Measurements from ENCODE around the gene USHBP1. TPM values are rescaled to one million over a fixed set of nuclear protein-coding genes. Genes with fewer than 3 reads are reported as not detected.

The USHBP1 gene
- total RNA-seq, 4 donors from 2014 or later: 0.70 to 4.8 (median 0.73) TPM; not detected in 1

DNA sequence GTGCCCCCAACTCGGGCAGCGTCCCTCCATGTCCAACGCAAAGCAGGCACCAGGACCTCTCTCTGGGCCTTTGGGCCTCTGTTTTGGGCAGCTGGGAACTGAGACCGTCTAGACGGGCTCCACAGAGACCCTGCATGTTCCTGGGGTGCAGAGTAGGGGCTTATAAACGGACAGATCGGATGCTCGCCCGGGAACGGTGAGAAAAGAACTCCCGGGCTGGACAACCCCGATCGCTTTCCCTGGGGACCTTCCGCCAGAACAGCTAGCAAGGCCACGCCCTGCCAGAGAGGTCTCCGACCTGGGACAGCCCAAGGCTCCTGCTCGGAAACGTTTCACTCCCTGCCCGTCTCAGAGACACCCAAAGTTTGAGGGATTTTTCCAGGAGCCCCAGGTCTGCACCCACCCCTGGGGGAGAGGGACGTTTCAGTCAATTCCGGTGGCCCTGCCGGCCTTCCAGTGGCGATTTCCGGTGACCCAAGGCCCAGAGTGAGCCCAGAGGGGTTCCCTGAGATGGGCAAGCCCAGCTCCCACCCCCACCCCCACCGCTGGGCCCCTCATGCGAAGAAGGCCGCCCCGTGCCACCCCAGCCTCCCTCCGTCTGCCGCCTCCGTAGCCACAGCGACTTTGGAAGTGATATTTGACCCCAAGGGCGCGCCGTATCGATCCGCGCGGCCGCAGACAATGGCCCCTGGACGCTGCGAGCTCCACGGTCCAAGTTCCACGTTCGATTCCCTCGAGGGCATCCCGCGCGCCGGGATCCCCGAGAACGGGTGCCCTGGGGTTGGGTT, 20.5 kb downstream of the USHBP1 start:
- H3K27ac ChIP-seq: peak overlapping the region; percentile 88 to 94 (median 92)
- no peaks in the 10 kb centered on the region for H3K9me3 ChIP-seq
- peaks cover 23 to 77% (median 41%) of the 10 kb centered on the region in 3 donors for H3K4me1 ChIP-seq
- H3K4me3 ChIP-seq: peak overlapping the region; percentile 81 to 95 (median 90)
- no peak for TF ChIP-seq POLR2A (IDR thresholded peaks at IDR 0.05)
- TF ChIP-seq, protein P1, sequence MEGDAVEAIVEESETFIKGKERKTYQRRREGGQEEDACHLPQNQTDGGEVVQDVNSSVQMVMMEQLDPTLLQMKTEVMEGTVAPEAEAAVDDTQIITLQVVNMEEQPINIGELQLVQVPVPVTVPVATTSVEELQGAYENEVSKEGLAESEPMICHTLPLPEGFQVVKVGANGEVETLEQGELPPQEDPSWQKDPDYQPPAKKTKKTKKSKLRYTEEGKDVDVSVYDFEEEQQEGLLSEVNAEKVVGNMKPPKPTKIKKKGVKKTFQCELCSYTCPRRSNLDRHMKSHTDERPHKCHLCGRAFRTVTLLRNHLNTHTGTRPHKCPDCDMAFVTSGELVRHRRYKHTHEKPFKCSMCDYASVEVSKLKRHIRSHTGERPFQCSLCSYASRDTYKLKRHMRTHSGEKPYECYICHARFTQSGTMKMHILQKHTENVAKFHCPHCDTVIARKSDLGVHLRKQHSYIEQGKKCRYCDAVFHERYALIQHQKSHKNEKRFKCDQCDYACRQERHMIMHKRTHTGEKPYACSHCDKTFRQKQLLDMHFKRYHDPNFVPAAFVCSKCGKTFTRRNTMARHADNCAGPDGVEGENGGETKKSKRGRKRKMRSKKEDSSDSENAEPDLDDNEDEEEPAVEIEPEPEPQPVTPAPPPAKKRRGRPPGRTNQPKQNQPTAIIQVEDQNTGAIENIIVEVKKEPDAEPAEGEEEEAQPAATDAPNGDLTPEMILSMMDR (IDR thresholded peaks at IDR 0.05): no peak
- H3K27me3 ChIP-seq: no peaks in the 10 kb centered on the region
- intact Hi-C loops (cut with DNase I): no loop called here
- no peak for DNase-seq
- 0 to 9% methylated on average over 2 to 8 of the region's 52 CpGs for WGBS, 2 donors
- peaks cover 0 to 24% (median under 1%) of the 10 kb centered on the region in 3 donors for H3K36me3 ChIP-seq

DNA sequence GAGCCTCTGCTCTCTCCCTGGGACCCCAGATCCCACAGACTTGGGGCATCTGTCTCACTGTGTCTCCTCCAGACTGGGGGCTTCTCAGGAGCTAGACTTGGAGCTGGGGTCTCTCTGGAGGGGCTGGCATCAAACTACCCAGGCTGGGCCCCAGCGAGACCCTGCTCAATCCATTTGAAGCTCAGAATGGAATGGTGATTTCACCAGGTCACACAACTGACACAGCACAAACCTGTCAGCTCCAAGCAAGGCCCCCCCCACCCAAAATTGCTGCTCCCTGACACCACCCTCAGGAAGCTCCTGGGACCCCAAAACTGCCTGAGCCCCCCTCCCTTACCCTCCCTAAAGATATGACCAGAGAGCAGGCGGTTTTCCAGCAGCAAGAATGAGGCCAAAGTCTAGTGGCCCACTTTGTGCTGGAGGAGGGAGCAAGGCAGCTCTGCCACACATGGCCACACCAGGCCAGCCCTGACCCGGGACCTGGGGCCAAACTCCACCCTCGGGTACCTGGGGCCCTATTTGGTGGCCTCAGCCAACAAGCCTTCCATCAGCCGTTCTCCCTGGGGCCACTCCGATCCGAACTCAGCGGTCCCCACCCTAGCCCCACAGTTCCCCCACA, 21.2 kb downstream of the USHBP1 start:
- Histone ChIP-seq H3K27ac (peak overlapping the region; percentile 88 to 94 (median 92)), H3K4me3 (peak overlapping the region; percentile 81 to 95 (median 90)), H3K9me3 (no peaks in the 10 kb centered on the region), H3K27me3 (no peaks in the 10 kb centered on the region), H3K4me1 (peaks cover 23 to 70% (median 36%) of the 10 kb centered on the region in 3 donors), H3K36me3 (peaks cover 0 to 31% (median 5%) of the 10 kb centered on the region in 3 donors)
- 60 to 100% methylated on average over 1 of the region's 8 CpGs for WGBS, 2 donors
- no peak for DNase-seq
- TF ChIP-seq, protein P1 (IDR thresholded peaks at IDR 0.05): no peak
- TF ChIP-seq POLR2A (IDR thresholded peaks at IDR 0.05): no peak
- intact Hi-C loops (cut with DNase I): no loop called here

DNA sequence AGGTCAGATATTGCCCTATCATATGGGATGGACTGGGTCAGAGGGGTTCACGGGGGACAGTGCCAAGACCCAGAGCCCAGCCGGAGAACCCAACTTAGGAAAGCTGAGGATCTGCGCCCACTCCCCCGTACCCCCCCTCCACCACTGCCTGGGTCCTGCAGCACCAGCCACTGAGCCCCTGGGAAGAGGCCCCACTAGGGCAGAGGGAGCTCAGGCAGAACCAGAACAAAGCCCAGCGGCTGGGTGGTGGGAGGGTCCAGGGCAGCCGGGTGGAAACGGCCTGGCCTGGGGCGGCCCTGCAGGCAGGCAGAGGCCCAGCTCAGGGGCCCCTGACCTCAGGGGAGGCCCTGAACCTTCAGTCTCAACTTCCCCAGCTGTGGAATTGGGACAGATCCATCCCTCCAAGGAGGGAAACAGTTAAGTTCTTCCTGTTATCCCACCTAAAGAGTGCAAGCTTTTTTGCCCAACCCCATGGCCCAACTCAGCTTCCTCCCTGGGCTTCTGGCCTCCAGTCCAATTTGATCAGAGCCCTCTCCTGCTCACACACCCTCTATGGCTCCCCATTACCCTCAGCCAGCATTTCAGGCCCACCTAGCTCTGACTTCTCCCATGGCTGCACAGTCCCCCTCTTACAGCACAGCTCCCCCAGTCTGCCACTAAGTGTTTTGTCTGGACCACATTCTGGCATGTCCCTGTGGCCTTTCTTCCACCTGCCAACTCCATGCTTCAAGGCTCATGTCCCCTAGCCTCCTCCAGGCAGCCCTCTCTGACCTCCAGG, 21.9 kb downstream of the USHBP1 start:
- intact Hi-C loops (cut with DNase I): no loop called here
- TF ChIP-seq POLR2A (IDR thresholded peaks at IDR 0.05): no peak
- TF ChIP-seq, protein P1 (IDR thresholded peaks at IDR 0.05): no peak
- H3K36me3 ChIP-seq: peaks cover 0 to 38% (median 5%) of the 10 kb centered on the region in 3 donors
- DNase-seq: no peak
- no peaks in the 10 kb centered on the region for H3K9me3 ChIP-seq
- peaks cover 17 to 65% (median 31%) of the 10 kb centered on the region in 3 donors for H3K4me1 ChIP-seq
- H3K27ac ChIP-seq: peak overlapping the region; percentile 88 to 94 (median 92)
- H3K27me3 ChIP-seq: no peaks in the 10 kb centered on the region
- peak overlapping the region in 3 of 4 donors; percentile 89 to 95 (median 92) for H3K4me3 ChIP-seq
- WGBS, 2 donors: 55 to 57% methylated on average over 4 of the region's 8 CpGs

DNA sequence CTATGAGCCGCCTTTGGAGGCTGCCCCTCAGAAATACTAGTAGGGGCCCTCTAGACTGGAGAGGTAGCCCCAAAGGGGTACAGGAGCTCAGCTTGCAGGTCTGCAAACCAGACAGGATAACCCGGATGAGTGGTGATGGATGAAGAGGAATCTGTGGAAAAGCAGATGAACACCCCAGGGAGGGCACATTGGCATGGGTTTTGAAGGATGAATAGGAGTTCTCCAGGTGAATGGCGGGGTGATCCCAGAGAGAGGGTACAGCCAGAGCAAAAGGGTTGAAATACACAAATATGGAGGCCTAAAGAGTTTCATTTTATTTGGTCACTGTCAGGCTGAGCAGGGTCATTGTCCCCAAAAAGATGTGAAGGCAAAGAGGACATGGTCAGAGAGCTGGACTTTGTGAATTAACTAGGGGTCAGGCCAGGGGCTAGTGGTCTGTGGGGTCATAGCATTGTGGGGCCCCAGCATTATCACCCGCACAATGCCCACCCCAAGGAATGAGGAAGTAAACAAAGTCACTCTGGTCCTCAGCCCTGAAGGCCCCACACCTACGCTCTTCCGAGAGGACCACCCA, 23.6 kb downstream of the USHBP1 start:
- Histone ChIP-seq H3K27ac (peak overlapping the region in 3 of 4 donors; percentile 42 to 94 (median 88)), H3K36me3 (peaks cover 0 to 49% (median 5%) of the 10 kb centered on the region in 3 donors), H3K27me3 (no peaks in the 10 kb centered on the region), H3K4me1 (peaks cover 15 to 65% (median 16%) of the 10 kb centered on the region in 3 donors), H3K9me3 (no peaks in the 10 kb centered on the region), H3K4me3 (no peak overlapping the region)
- DNase-seq: no peak
- intact Hi-C loops (cut with DNase I): no loop called here
- 93 to 98% methylated on average over 5 to 6 of the region's 6 CpGs for WGBS, 2 donors
- TF ChIP-seq, protein P1 (IDR thresholded peaks at IDR 0.05): no peak
- TF ChIP-seq POLR2A (IDR thresholded peaks at IDR 0.05): no peak
